Mesenchymal stem cell (in vitro differentiated cells and primary cell): Measurements from ENCODE around the gene DYNC1H1.

ENCODE experiments used
- DNase-seq: peaks from one replicate; pipeline ENCODE4 v3.0.0-alpha.2; 2013
- H2AFZ ChIP-seq: one replicate; pipeline ENCODE4 v1.6.1; 2013; ENCODE audit warnings: low read depth, mild to moderate bottlenecking, control low read depth, inconsistent platforms, low read length, moderate library complexity
- H2AK5ac ChIP-seq: 2 replicates; pipeline ENCODE4 v1.6.1; 2013; ENCODE audit warnings: low read length, moderate library complexity, mild to moderate bottlenecking, inconsistent platforms; ENCODE audit not compliant: severe bottlenecking
- H2BK120ac ChIP-seq: one replicate; pipeline ENCODE4 v1.6.1; 2013; ENCODE audit warnings: low read depth, mild to moderate bottlenecking, inconsistent platforms, low read length, moderate library complexity
- H2BK12ac ChIP-seq, 2 experiments: one replicate each; pipeline ENCODE4 v1.6.1; 2013; ENCODE audit warnings: inconsistent platforms in 2 of 2, low read length in 2 of 2, mild to moderate bottlenecking in 2 of 2, moderate library complexity in 2 of 2, control low read depth in 1 of 2
- H2BK15ac ChIP-seq: one replicate; pipeline ENCODE4 v1.6.1; 2013; ENCODE audit warnings: mild to moderate bottlenecking, low read depth, inconsistent platforms; ENCODE audit not compliant: poor library complexity, severe bottlenecking
- H2BK5ac ChIP-seq: 2 replicates; pipeline ENCODE4 v1.6.1; 2013; ENCODE audit warnings: low read depth, mild to moderate bottlenecking, low read length, control low read depth, inconsistent platforms; ENCODE audit not compliant: poor library complexity, severe bottlenecking
- H3K14ac ChIP-seq, 2 experiments: one replicate each; pipeline ENCODE4 v1.6.1; 2013; ENCODE audit warnings: inconsistent platforms in 2 of 2, low read length in 2 of 2, control low read depth in 1 of 2, mild to moderate bottlenecking in 1 of 2, moderate library complexity in 1 of 2
- H3K18ac ChIP-seq, 2 experiments: one replicate each; pipeline ENCODE4 v1.6.1; 2013; ENCODE audit warnings: inconsistent platforms in 2 of 2, low read length in 2 of 2, control low read depth in 1 of 2, low read depth in 1 of 2, mild to moderate bottlenecking in 1 of 2
- H3K23ac ChIP-seq, 2 experiments: one replicate each; pipeline ENCODE4 v1.6.1; 2013; ENCODE audit warnings: inconsistent platforms in 2 of 2, low read length in 2 of 2, mild to moderate bottlenecking in 2 of 2, moderate library complexity in 2 of 2, control low read depth in 1 of 2
- H3K27ac ChIP-seq: 2 replicates; pipeline ENCODE4 v1.5.1; 2013; ENCODE audit warnings: mild to moderate bottlenecking, moderate library complexity, low read length, control low read depth, inconsistent platforms; ENCODE audit not compliant: poor library complexity, severe bottlenecking
- H3K27me3 ChIP-seq, 2 experiments: 2 replicates each; pipeline versions ENCODE4 v1.6.1 to v1.7.0; 2013; ENCODE audit warnings: low read length in 2 of 2, mild to moderate bottlenecking in 2 of 2, moderate library complexity in 2 of 2, control low read depth in 1 of 2, inconsistent platforms in 1 of 2; ENCODE audit not compliant: control insufficient read depth in 1 of 2, insufficient read depth in 1 of 2
- H3K36me3 ChIP-seq, 2 experiments: 2 replicates each; pipeline versions ENCODE4 v1.6.1 to v1.7.0; 2013; ENCODE audit warnings: low read length in 2 of 2, control low read depth in 1 of 2, inconsistent platforms in 1 of 2, low read depth in 1 of 2, mild to moderate bottlenecking in 1 of 2; ENCODE audit not compliant: insufficient read depth in 2 of 2, control insufficient read depth in 1 of 2
- H3K4ac ChIP-seq, 2 experiments: one replicate each; pipeline ENCODE4 v1.6.1; 2013; ENCODE audit warnings: inconsistent platforms in 2 of 2, low read length in 2 of 2, mild to moderate bottlenecking in 2 of 2, moderate library complexity in 2 of 2, control low read depth in 1 of 2, low read depth in 1 of 2
- H3K4me1 ChIP-seq: 2 replicates; pipeline ENCODE4 v1.6.1; 2013; ENCODE audit warnings: low read depth, low read length, control low read depth; ENCODE audit not compliant: control insufficient read depth, insufficient read depth
- H3K4me2 ChIP-seq: 2 replicates; pipeline ENCODE4 v1.6.1; 2013; ENCODE audit warnings: low read length, mild to moderate bottlenecking, inconsistent platforms; ENCODE audit not compliant: poor library complexity, severe bottlenecking
- H3K4me3 ChIP-seq, 2 experiments: 2 replicates each; pipeline versions ENCODE4 v1.5.1 to v1.7.0; 2013; ENCODE audit warnings: low read length in 2 of 2, mild to moderate bottlenecking in 2 of 2, control low read depth in 1 of 2, low read depth in 1 of 2; ENCODE audit not compliant: insufficient read depth in 1 of 2
- H3K79me1 ChIP-seq: replicated peaks from 2 replicates; pipeline ENCODE4 v1.6.1; 2013; ENCODE audit warnings: mild to moderate bottlenecking, control low read depth, low read length, inconsistent platforms; ENCODE audit not compliant: poor library complexity, severe bottlenecking
- H3K9ac ChIP-seq: 2 replicates; pipeline ENCODE4 v1.7.0; 2013; ENCODE audit warnings: mild to moderate bottlenecking, low read length, moderate library complexity
- H3K9me3 ChIP-seq: 2 replicates; pipeline ENCODE4 v1.7.0; 2013; ENCODE audit warnings: mild to moderate bottlenecking, low read length; ENCODE audit not compliant: control insufficient read depth
- H4K8ac ChIP-seq: one replicate; pipeline ENCODE4 v1.6.1; 2013; ENCODE audit warnings: inconsistent platforms, mild to moderate bottlenecking, low read length, moderate library complexity
- H4K91ac ChIP-seq: one replicate; pipeline ENCODE4 v1.6.1; 2013; ENCODE audit warnings: mild to moderate bottlenecking, low read length, inconsistent platforms
- WGBS: methylation state at CpG from one replicate; pipeline ENCODE4 v1.1.7; 2013; ENCODE audit warnings: mixed read lengths; 5-methylcytosine and 5-hydroxymethylcytosine counted together

DYNC1H1 gene

DNA sequence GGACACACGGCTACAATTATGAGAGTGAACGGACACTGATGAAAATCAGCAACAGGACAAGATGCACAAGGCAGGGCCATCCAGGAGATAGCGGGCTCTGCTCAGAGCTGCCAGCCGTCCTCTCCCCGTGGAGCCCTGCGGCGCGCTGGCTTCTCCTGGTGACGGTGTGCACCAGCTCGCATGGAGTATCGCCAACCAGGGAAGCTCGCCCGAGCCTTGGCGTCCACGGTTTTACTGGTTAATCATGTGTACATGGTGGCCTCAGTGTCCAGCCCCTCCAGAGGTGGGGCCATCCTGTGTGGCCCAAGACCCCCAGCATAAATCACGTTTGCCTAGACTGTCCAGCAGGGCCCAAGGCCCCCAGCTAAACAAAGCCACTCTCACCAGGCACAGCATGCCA, 31.2 kb upstream of the DYNC1H1 start:
- H3K23ac ChIP-seq: no peak overlapping the region
- no peak overlapping the region for H3K4me2 ChIP-seq
- H3K27ac ChIP-seq: no peak overlapping the region
- peaks cover 3 to 12% of the 10 kb centered on the region in 2 experiments for H3K36me3 ChIP-seq
- H4K91ac ChIP-seq: no peak overlapping the region
- no peaks in the 10 kb centered on the region for H3K79me1 ChIP-seq
- H3K4ac ChIP-seq: no peak overlapping the region
- no peak overlapping the region for H2AK5ac ChIP-seq
- H3K14ac ChIP-seq: no peak overlapping the region
- peaks cover 3% of the 10 kb centered on the region for H3K4me1 ChIP-seq
- H2AFZ ChIP-seq: no peak overlapping the region
- no peak overlapping the region for H2BK120ac ChIP-seq
- H4K8ac ChIP-seq: peak overlapping the region; percentile 14
- peak overlapping the region; percentile 14 for H3K9ac ChIP-seq
- no peak overlapping the region for H3K18ac ChIP-seq
- H2BK12ac ChIP-seq: no peak overlapping the region
- H3K27me3 ChIP-seq: peaks cover 2 to 10% of the 10 kb centered on the region in 2 experiments
- H3K4me3 ChIP-seq: no peak overlapping the region
- no peak overlapping the region for H2BK5ac ChIP-seq
- DNase-seq: no peak
- H3K9me3 ChIP-seq: no peaks in the 10 kb centered on the region
- no peak overlapping the region for H2BK15ac ChIP-seq
- 86% methylated on average over 16 of the region's 16 CpGs for whole genome bisulfite sequencing

DNA sequence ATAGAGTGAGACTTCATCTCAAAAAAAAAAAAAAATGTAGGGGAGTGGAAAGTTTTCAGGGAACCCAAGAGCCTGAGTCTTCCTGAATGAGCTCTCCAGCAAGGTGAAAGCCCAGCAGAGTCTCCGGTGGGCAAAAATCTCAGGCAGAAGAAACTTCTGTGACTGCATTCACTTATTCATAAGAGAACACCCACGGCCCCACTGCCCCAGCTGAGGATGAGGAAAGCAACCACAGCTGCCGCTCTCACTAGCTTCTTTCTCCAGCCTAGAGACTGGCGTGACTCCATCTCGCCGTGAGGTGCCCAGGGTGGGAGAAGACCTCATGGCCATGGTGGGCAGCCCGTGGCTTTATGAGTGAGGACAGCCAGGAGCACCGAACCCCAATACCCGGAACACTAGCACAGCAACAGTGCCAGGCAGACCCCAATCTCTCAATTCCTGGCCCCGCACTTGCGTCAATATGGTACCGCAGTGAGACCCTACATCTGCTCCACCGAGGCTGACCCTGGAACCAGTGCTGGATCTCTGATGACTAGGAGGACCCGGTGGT, 29.7 kb upstream of the DYNC1H1 start:
- DNase-seq: no peak
- Histone ChIP-seq H3K4me1 (peaks cover 3% of the 10 kb centered on the region), H3K36me3 (no peaks in the 10 kb centered on the region), H2AFZ (no peak overlapping the region), H3K4ac (no peak overlapping the region), H2BK15ac (no peak overlapping the region), H3K9me3 (no peaks in the 10 kb centered on the region), H2BK120ac (no peak overlapping the region), H3K23ac (no peak overlapping the region), H4K91ac (no peak overlapping the region), H2AK5ac (no peak overlapping the region), H3K79me1 (no peaks in the 10 kb centered on the region), H2BK5ac (no peak overlapping the region), H3K9ac (no peak overlapping the region), H3K27me3 (peaks cover 2 to 10% of the 10 kb centered on the region in 2 experiments), H3K14ac (no peak overlapping the region), H4K8ac (no peak overlapping the region), H2BK12ac (no peak overlapping the region), H3K4me2 (no peak overlapping the region), H3K4me3 (no peak overlapping the region), H3K18ac (no peak overlapping the region), H3K27ac (no peak overlapping the region)
- 91% methylated on average over 14 of the region's 14 CpGs for WGBS

DNA sequence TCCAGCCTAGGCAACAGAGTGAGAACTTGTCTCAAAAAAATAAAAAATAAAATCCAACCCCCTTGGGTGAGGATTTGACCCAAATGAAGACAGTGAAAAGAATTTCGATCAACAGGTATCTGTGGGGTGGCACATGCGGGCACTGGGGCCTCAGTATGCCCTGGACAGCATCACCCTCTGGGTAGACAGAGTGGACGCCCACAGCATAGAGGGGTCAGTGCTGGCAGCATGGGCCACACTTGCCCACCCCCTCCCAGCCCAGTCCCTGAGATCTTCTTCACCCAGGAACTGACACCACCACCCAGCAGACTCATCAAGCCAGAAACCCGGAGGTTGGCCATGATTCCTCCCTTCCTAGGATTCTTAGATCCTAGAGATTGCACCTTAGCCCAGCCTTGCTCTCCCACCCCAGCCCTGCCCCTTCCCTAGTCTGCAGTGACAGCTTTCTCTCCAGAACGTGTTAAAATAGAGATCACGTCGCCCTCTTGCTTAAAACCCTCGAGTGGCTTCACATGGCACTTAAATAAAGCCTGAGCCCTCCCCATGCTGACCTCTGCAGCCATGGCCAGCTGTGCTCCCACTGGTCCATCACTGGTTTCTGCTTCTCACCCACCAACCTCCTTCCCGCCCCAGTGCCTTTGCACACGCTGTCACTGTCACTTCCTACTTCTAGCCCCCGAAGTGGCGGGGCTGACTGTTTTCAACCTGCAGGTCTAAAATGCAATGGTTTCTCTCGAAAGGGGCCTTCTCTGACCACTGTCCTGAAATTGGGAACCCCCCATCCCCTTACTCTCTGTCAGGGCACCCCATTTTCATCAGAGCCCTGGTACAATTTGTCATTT, 26.2 kb upstream of the DYNC1H1 start:
- no peak overlapping the region for H3K23ac ChIP-seq
- peaks cover 3% of the 10 kb centered on the region for H3K4me1 ChIP-seq
- H3K4me2 ChIP-seq: no peak overlapping the region
- H3K4me3 ChIP-seq: no peak overlapping the region
- no peak overlapping the region for H2BK120ac ChIP-seq
- peaks cover 5 to 8% of the 10 kb centered on the region in 2 experiments for H3K27me3 ChIP-seq
- H4K91ac ChIP-seq: no peak overlapping the region
- H3K14ac ChIP-seq: no peak overlapping the region
- H2AK5ac ChIP-seq: no peak overlapping the region
- H2BK15ac ChIP-seq: no peak overlapping the region
- H4K8ac ChIP-seq: no peak overlapping the region
- H2AFZ ChIP-seq: no peak overlapping the region
- H3K36me3 ChIP-seq: no peaks in the 10 kb centered on the region
- H2BK12ac ChIP-seq: no peak overlapping the region
- WGBS: 57% methylated on average over 13 of the region's 13 CpGs
- H3K27ac ChIP-seq: no peak overlapping the region
- H3K79me1 ChIP-seq: no peaks in the 10 kb centered on the region
- no peak overlapping the region for H3K4ac ChIP-seq
- H2BK5ac ChIP-seq: no peak overlapping the region
- no peak overlapping the region for H3K18ac ChIP-seq
- DNase-seq: no peak
- H3K9ac ChIP-seq: no peak overlapping the region
- H3K9me3 ChIP-seq: no peaks in the 10 kb centered on the region

DNA sequence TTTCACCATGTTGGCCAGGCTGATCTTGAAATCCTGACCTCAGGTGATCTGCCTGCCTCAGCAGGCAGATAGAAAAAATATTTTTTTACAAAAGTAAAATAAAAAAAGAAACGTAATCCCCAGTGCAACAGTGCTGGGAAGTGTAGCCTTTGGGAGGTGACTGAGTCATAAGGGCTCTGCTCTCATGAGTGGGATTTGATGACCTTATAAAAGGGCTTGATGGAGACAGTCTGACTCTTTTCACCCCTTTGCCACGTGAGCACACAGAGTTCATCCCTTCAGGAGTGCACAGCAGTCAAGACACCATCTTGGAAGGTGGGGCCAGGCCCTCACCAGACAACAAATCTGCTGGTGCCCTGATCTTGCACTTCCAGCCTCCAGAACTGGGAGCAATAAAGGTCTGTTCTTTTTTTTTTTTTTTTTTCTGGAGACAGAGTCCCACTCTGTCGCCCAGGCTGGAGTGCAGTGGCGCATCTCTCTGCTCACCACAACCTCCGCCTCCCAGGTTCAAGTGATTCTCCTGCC, 24.7 kb upstream of the DYNC1H1 start:
- DNase-seq: no peak
- H3K4me2 ChIP-seq: no peak overlapping the region

More for the DNA sequence above, 24.7 kb upstream of the DYNC1H1 start:
- Histone ChIP-seq H3K14ac (no peak overlapping the region), H3K18ac (no peak overlapping the region), H4K91ac (no peak overlapping the region), H2BK15ac (no peak overlapping the region), H3K4me1 (peaks cover 3% of the 10 kb centered on the region), H2AK5ac (no peak overlapping the region), H3K79me1 (no peaks in the 10 kb centered on the region), H2BK12ac (no peak overlapping the region), H3K23ac (no peak overlapping the region), H3K9ac (no peak overlapping the region), H4K8ac (no peak overlapping the region), H3K27me3 (peaks cover 4 to 5% of the 10 kb centered on the region in 2 experiments), H2BK120ac (no peak overlapping the region), H2AFZ (no peak overlapping the region), H3K9me3 (no peaks in the 10 kb centered on the region), H3K36me3 (no peaks in the 10 kb centered on the region), H2BK5ac (no peak overlapping the region), H3K27ac (no peak overlapping the region), H3K4ac (no peak overlapping the region), H3K4me3 (no peak overlapping the region)
- 74% methylated on average over 5 of the region's 5 CpGs for WGBS
